Measurements from ENCODE around the gene STAP1. TPM values are rescaled to one million over a fixed set of nuclear protein-coding genes. Genes with fewer than 3 reads are reported as not detected.
"Not testable (repeated sequence)": the region's sequence is repeated elsewhere in the genome, so short reads cannot be mapped to it uniquely, and the experiment has no call there.

The STAP1 gene
- total and polyA plus RNA-seq, 2 of the 8 experiments (the other 6 are each of a cell fraction or from before 2014, with no cell fraction given): not detected

- H4K5ac ChIP-seq (ENCODE audit: insufficient read length, low read depth, low read length); H3K79me1 ChIP-seq (ENCODE audit: low read depth, low read length); H3K4ac ChIP-seq (replicated peaks; ENCODE audit: insufficient read length, low read depth, low read length); H3K56ac ChIP-seq (replicated peaks; ENCODE audit: insufficient read length, low read depth, low read length); H2BK5ac ChIP-seq (ENCODE audit: low read depth, low read length); POLR2A ChIA-PET (ENCODE audit: partially characterized antibody); H3K4me1 ChIP-seq (replicated peaks in 1 of 4; ENCODE audit: control insufficient read depth in 3 of 4, insufficient read depth in 4 of 4, low read length in 3 of 4); H4K8ac ChIP-seq (ENCODE audit: extremely low read depth, insufficient read depth, low read length); H3K4me3 ChIP-seq (ENCODE audit: extremely low read depth in 1 of 4, insufficient read depth in 2 of 4, low read depth in 3 of 4, low read length in 4 of 4); DNase-seq (ENCODE audit: low read depth in 1 of 2, low spot score in 2 of 2); H3K4me2 ChIP-seq (ENCODE audit: insufficient read depth in 1 of 2, low read depth in 2 of 2, low read length in 2 of 2); H2AFZ ChIP-seq (ENCODE audit: low read length); H3K18ac ChIP-seq (ENCODE audit: extremely low read depth, low read length); H2BK15ac ChIP-seq (ENCODE audit: low read length); H3K36me3 ChIP-seq (ENCODE audit: control insufficient read depth in 2 of 4, insufficient read depth in 4 of 4, low read length in 3 of 4); H2BK20ac ChIP-seq (ENCODE audit: low read length); H2AK5ac ChIP-seq (ENCODE audit: low read depth, low read length); H3K23ac ChIP-seq (ENCODE audit: insufficient read length); H3K23me2 ChIP-seq (ENCODE audit: low read depth, low read length); H3K79me2 ChIP-seq (ENCODE audit: control insufficient read depth in 1 of 2, insufficient read depth in 2 of 2, low read length in 2 of 2); H4K20me1 ChIP-seq (replicated peaks in 1 of 2; ENCODE audit: control insufficient read depth in 1 of 2, insufficient read depth in 2 of 2, low read length in 2 of 2); H4K91ac ChIP-seq (replicated peaks; ENCODE audit: insufficient read length, low read length); H3K27me3 ChIP-seq (replicated peaks in 1 of 4; ENCODE audit: control insufficient read depth in 3 of 4, extremely low read depth in 1 of 4, insufficient read depth in 3 of 4, low read length in 3 of 4); H3K9ac ChIP-seq (replicated peaks in 1 of 4; ENCODE audit: extremely low read depth in 1 of 4, low read depth in 3 of 4, low read length in 3 of 4); H3K9me3 ChIP-seq (ENCODE audit: insufficient read depth in 2 of 2, low read depth in 1 of 2, low read length in 1 of 2); H3K14ac ChIP-seq (ENCODE audit: insufficient read length); H2BK120ac ChIP-seq (replicated peaks; ENCODE audit: low read depth, low read length); H2BK12ac ChIP-seq (ENCODE audit: low read depth, low read length); FAIRE-seq; H3K27ac ChIP-seq (ENCODE audit: low read depth, low read length): not testable (repeated sequence)
- CTCF ChIA-PET (ENCODE audit: partially characterized antibody): interaction anchor here (1.6 kb wide), 1 partner anchor 14 kb away, joined by 3 read pairs; no protein-coding TSS in a partner anchor
- WGBS, 2 experiments (ENCODE audit: extremely low coverage in 1 of 2, insufficient coverage in 1 of 2, insufficient read length in 1 of 2, insufficient replicate concordance in 2 of 2, low coverage in 1 of 2, low lambda C conversion rate in 2 of 2, missing lambda C conversion rate in 1 of 2): 95% methylated on average over 4 of the region's 4 CpGs; no CpG with 5 or more reads in 1 of the 2 experiments
Observed at GRCh38 chr4:67552146-67552792, 6.3 kb upstream of the STAP1 start.

Measured in H1 (cell line).